ENCODE results near the gene GAB2.

- no peak for TF ChIP-seq CTCF (conservative IDR thresholded peaks at IDR 0.05)
- TF ChIP-seq ZFX (IDR thresholded peaks at IDR 0.05), result no peak
These were observed 99.1 kb downstream of the GAB2 start for GRCh38 chr11:78318321-78319114.
